Activated CD8-positive, alpha-beta memory T cell treated with anti-CD3 and anti-CD28 coated beads, Interleukin-2, amount 50 U/mL, for 4 hours (primary cell): ENCODE results near the gene CRYBG2.
"Not testable (repeated sequence)": the region's sequence is repeated elsewhere in the genome, so short reads cannot be mapped to it uniquely, and the experiment has no call there.

Experiments
- DNase-seq: peaks from one replicate; pipeline ENCODE4 v3.0.0-alpha.2; 2020

Gene CRYBG2

DNA sequence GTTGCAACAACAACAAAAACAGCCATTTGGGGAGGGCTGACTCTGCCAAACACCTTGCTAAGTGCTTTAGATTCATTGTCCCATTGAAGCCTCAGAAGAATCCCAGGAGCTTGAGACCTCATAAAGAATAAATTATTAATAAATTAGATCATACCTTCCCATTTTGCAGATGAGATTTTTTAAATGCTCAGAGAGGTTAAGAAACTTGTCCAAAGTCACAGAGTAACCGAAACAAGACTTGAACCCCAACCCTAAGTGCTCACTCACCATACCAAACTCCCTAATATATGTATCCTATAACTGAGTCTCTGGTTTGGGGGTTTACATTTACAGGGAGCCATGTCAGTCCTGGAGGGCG, 3.6 kb downstream of the CRYBG2 start:
- DNase-seq: no peak

GRCh38 chr1:26349877-26350244, 4.1 kb downstream of the CRYBG2 start:
- DNase-seq: no peak

DNA sequence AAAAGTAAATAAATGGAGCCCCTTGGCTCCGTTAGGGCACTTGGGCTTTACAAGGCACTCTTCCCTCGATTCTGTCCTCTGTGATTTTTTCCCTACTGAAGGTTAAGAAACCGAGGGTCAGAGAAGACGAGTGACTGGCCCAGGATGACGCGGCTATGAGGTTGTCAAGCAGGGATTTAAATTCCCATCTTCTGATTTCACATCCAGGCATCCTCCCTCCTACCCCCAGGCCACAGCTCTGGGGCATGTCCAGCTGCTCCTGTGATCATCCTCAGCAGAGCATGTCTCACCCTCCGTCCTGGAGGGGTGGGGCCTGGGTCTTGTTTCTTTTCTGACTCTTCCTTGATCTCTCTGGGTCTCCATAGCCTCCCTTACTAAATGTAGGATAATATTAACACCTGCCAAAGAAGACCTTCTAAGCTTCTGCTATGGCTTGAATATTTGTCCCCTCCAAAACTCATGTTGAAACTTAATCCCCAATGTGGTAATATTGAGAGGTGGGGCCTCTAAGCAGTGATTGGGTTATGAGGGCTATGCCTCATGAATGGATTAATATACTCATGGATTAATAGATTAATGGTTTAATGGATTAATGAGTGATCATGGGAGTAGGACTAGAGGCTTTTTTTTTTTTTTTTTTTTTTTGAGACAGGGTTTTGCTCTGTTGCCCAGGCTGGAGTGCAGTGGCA, 4.6 kb downstream of the CRYBG2 start:
- no peak for DNase-seq

- DNase-seq: no peak
Observed at GRCh38 chr1:26346274-26347033, 7.5 kb downstream of the CRYBG2 start.

GRCh38 chr1:26345718-26346117, 8.2 kb downstream of the CRYBG2 start:
- no peak for DNase-seq

GRCh38 chr1:26344147-26344920, 9.6 kb downstream of the CRYBG2 start:
- no peak for DNase-seq

DNA sequence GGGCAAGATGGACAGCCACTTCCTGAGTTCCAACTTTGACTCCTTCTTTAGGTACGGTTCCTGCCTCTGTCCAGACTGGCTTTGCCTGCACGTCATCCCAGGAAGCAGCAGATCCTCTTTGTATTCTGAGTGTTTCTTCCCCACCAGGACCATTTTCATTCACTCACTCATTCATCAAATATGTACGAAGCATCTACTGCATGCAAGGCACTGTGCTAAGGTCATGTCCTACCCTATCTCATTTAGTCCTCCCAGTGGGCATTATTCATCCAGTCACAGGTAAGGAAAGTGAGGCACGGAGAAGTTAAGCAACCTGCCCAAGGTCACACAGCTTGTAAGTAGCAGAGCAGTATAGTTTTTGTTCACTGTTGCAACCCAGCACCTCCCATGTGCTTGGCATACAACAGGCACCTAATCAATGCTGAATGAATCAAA, 13.9 kb downstream of the CRYBG2 start:
- DNase-seq: no peak

DNA sequence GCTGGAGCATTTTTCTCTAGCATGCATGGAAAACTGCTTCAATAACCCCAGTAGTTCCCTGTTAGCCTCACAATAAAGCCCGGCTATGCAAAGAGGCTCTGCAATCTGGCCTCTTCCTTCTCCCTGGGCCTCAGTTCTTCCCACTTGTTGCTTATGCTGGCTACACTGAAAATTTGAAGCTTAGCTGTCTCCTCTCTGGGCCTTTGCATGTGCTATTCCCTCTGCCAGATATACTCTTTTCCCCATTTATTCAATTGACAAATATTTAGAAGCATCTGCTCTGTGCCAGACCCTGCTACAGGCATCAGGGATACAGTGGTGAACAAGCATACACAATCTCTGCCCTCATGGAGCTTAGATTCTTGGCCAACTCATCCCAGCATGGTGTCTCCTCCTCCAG, 15.3 kb downstream of the CRYBG2 start:
- no peak for DNase-seq

GRCh38 chr1:26337625-26338024, 16.3 kb downstream of the CRYBG2 start:
- DNase-seq: no peak

- DNase-seq: no peak
Observed at GRCh38 chr1:26337206-26337535, 16.8 kb downstream of the CRYBG2 start.

DNA sequence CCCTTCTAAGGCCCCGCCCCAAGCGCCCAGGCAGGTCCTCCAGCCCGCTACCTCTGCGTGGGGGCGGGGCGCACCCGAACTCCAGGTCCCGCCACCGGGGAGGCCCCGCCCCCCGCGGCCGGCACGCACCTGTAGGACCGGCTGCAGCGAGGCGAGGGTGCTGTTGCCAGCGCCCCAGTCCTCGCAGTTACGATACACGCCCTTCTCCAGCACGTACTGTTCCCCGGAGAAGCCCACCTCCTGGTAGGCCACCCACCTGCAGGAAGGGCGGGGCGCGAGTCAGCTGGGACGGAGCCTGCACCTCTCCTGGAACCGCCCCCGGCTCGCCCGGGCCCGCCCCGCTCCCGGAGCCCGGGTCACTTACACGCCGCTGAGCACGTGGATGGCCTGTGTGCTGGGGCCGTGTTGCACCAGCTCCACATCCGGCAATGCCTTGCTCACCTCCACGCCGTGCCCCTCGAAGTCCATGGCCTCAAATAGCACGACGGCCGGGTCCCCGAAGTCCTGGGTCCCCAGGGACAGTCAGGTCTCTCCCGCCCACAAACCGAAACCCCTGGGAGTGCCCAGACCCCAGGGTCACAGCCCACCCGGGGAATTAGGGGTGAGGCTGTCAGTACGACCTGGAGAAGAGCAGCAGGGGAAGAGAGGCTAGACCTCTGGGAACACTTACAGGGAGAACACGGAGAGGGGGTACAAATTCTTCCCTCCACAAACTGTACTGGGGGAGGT, 17.3 kb downstream of the CRYBG2 start:
- DNase-seq: peak; percentile 90

DNA sequence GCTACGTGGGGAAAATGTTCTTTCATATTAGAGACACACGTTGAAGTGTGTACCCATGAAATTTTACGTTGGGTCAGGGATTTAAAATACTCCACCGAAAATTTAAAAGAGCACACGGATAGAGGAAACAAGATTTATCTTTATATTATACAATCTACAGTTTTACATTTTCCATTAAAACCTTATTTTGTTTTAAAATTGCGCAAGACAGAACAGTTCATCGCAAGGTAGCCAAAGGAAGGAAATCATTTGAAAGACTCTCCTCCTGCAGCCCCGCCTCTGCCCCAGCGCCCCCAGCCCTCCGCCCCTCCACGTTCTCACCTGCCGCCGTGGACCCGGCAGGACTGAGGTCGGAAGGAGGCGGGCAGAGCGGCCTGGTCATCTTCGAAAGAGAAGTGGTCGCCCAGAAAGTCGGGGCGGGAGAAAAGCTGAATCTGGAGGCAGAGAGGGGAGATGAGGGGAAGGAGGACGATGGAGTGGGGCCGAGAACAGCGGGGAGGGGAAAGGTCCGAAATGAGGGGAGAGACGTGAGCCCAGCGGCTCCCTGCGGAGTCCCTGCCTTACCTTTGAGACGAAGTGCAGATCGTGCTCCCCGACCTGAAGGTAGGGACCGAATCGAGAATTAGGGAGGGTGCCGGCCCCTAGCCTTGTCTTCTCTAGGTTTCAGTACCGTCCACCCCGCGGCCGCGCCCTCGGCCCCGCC, 18.0 kb downstream of the CRYBG2 start:
- no peak for DNase-seq

DNA sequence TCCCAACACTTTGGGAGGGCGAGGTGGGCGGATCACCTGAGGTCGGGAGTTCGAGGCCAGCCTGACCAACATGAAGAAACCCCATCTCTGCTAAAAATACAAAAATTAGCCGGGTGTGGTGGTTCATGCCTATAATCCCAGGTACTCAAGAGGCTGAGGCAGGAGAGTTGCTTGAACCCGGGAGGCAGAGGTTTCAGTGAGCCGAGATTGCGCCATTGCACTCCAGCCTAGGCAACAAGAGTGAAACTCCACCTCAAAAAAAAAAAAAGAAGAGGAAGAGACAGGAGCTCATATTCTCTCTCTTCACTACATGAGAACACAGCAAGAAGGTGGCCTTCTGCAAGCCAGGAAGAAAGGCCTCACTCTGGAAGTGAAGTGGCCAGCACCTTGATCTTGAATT, 20.6 kb downstream of the CRYBG2 start:
- DNase-seq: not testable (repeated sequence)

- DNase-seq: no peak
Observed at GRCh38 chr1:26330276-26330675, 23.7 kb downstream of the CRYBG2 start.

- DNase-seq: not testable (repeated sequence)
Observed at GRCh38 chr1:26329380-26329779, 24.6 kb downstream of the CRYBG2 start.

DNA sequence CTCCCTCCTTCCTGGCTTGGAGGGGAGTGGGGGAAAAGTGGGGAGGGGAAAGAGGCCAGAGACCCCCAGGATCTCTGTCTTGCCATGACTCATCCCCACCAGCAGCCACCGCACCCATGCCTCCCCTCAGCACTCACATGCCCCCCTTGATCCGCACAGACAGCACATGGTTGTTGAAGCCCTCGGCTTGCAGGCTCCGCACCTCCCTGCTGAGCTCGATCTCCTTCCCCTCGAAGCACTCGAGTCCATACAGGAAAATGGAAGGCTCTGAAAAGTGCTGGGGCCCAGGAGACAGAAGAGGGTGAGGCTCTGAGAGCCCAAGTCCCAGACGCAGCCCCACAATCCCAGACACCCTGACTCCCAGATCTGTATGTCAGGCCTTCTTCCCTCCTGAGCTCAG, 25.3 kb downstream of the CRYBG2 start:
- no peak for DNase-seq

DNA sequence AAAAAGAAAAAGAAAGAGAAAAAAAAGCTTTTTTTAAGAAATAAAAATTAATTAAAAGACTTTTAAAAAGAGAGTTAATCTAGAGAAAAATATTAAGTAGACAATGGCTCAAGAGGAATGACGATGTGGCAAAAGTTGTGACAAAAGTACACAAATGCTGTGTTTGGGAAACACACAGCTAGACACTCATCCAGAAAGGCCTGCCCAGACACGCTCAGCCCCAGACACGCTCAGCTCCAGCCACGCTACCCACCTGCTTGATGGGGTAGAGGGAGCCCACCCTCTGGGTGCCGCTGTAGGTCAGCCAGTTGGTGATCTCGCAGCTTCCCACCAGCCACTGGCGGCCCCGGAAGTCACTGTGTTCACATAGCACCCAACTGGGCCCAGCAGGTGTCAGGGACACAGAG, 26.0 kb downstream of the CRYBG2 start:
- DNase-seq: no peak

- no peak for DNase-seq
Observed at GRCh38 chr1:26324550-26324949, 29.4 kb downstream of the CRYBG2 start.

DNA sequence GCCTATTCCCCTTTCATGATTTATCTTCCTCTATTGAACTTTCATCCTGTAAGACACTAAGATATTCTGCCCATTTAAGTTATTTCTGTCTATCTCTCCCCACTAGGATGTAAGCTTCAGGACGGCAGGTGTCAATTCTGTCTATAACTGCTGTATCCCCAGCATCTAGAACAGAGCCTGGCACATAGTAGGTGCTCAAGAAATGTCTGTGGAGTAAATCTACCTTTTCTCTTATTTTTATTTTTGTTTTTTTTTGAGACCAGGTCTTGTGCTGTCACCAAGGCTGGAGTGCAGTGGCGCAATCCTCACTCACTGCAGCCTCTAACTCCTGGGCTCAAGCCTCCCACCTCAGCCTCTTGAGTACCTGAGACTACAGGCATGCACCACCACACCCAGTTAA, 30.5 kb downstream of the CRYBG2 start:
- DNase-seq: no peak

- no peak for DNase-seq
Observed at GRCh38 chr1:26322042-26322331, 31.9 kb downstream of the CRYBG2 start.

GRCh38 chr1:26321315-26322041, 32.5 kb downstream of the CRYBG2 start:
- peak; percentile 97 for DNase-seq

GRCh38 chr1:26320896-26321295, 33.0 kb downstream of the CRYBG2 start:
- DNase-seq: no peak
